GM21515 (cell line): ENCODE data around the gene CTDSP2.
"Not testable (repeated sequence)": the region's sequence is repeated elsewhere in the genome, so short reads cannot be mapped to it uniquely, and the experiment has no call there.

Experiments
- ATAC-seq: cut with Tn5 transposase; IDR thresholded peaks from one replicate; pipeline ENCODE4 v1.9.1; 2021; ENCODE audit not compliant: unreplicated experiment

Gene CTDSP2

GRCh38 chr12:57783861-57784260 is 62.7 kb downstream of the CTDSP2 start:
- no peak for ATAC-seq

GRCh38 chr12:57783466-57783801 is 63.1 kb downstream of the CTDSP2 start:
- no peak for ATAC-seq

GRCh38 chr12:57782608-57783465 is 63.7 kb downstream of the CTDSP2 start, which contains the start of gene TSFM:
Gene TSFM (plus strand): TSS chr12:57782787. CDS start chr12:57782802, 15 bp downstream.
- ATAC-seq = peak; percentile 81

- ATAC-seq = no peak
These were observed 64.3 kb downstream of the CTDSP2 start for GRCh38 chr12:57782243-57782607.

GRCh38 chr12:57781801-57782200 is 64.7 kb downstream of the CTDSP2 start:
- no peak for ATAC-seq

- no peak for ATAC-seq
These were observed 65.3 kb downstream of the CTDSP2 start for GRCh38 chr12:57781244-57781643.

- ATAC-seq = no peak
These were observed 66.1 kb downstream of the CTDSP2 start for GRCh38 chr12:57780284-57780897.

- ATAC-seq = no peak
These were observed 66.8 kb downstream of the CTDSP2 start for GRCh38 chr12:57779736-57780135.

GRCh38 chr12:57777911-57778310 is 68.6 kb downstream of the CTDSP2 start:
- no peak for ATAC-seq

GRCh38 chr12:57777367-57777766 is 69.2 kb downstream of the CTDSP2 start:
- no peak for ATAC-seq

GRCh38 chr12:57776247-57776587 is 70.3 kb downstream of the CTDSP2 start:
- no peak for ATAC-seq

GRCh38 chr12:57775563-57776246 is 70.8 kb downstream of the CTDSP2 start:
- ATAC-seq = no peak

GRCh38 chr12:57775044-57775443 is 71.5 kb downstream of the CTDSP2 start:
- ATAC-seq = no peak

GRCh38 chr12:57774634-57775033 is 71.9 kb downstream of the CTDSP2 start:
- ATAC-seq = not testable (repeated sequence)

GRCh38 chr12:57772429-57773322 is 73.9 kb downstream of the CTDSP2 start, which contains the start of gene EEF1AKMT3:
Gene EEF1AKMT3 (plus strand): TSS chr12:57772614. CDS start chr12:57772725, 111 bp downstream.
- ATAC-seq = peak; percentile 20

GRCh38 chr12:57771873-57772428 is 74.6 kb downstream of the CTDSP2 start, which contains the start of gene METTL1:
Gene METTL1 (minus strand): TSS chr12:57772105. CDS start chr12:57772083, 22 bp downstream.
- ATAC-seq = peak; percentile 82

GRCh38 chr12:57771236-57771872 is 75.2 kb downstream of the CTDSP2 start:
- peak; percentile 68 for ATAC-seq

- ATAC-seq = no peak
These were observed 75.8 kb downstream of the CTDSP2 start for GRCh38 chr12:57770734-57771133.
